Common myeloid progenitor, CD34-positive (primary cell): ENCODE data around the gene PIK3R2.

Experiments
- CTCF ChIA-PET: fragments of 350-600 bp; sonication (Branson Sonifier 250); formaldehyde crosslinking; loops from one replicate; lab custom pipeline; 2021; ENCODE audit warnings: antibody characterized with exemption; lab: Charles Lee
- POLR2A ChIA-PET: fragments of 350-600 bp; sonication (Branson Sonifier 250); formaldehyde crosslinking; loops from one replicate; lab custom pipeline; 2021; ENCODE audit warnings: antibody characterized with exemption; lab: Charles Lee
- DNase-seq, 3 donors: peaks; one replicate each; pipeline versions ENCODE4 v3.0.0 to v3.0.0-alpha.2; 2013
- H3K27ac ChIP-seq, 2 experiments: 1 replicate in 1 of 2; 2 replicates in 1 of 2; pipeline ENCODE4 v1.7.0; 2013; ENCODE audit warnings: inconsistent platforms in 2 of 2, low read length in 2 of 2, mild to moderate bottlenecking in 2 of 2, low read depth in 1 of 2, moderate library complexity in 1 of 2; ENCODE audit not compliant: severe bottlenecking in 2 of 2, insufficient read depth in 1 of 2, poor library complexity in 1 of 2
- H3K27me3 ChIP-seq, 5 experiments: replicated peaks in 2 of 5; 1 replicate in 3 of 5; 2 replicates in 2 of 5; pipeline versions ENCODE4 v1.6.1 to v1.7.0; 2013; ENCODE audit warnings: low read length in 4 of 5, mild to moderate bottlenecking in 2 of 5, moderate library complexity in 2 of 5, inconsistent platforms in 1 of 5; ENCODE audit not compliant: insufficient read depth in 5 of 5, control insufficient read depth in 4 of 5
- H3K36me3 ChIP-seq, 4 experiments: 1 replicate in 2 of 4; 2 replicates in 2 of 4; pipeline versions ENCODE4 v1.6.1 to v1.7.0; 2013; ENCODE audit warnings: low read length in 3 of 4, control low read depth in 1 of 4, mild to moderate bottlenecking in 1 of 4; ENCODE audit not compliant: control insufficient read depth in 4 of 4, insufficient read depth in 4 of 4
- H3K4me1 ChIP-seq, 4 experiments: 1 replicate in 3 of 4; 2 replicates in 1 of 4; pipeline versions ENCODE4 v1.6.1 to v1.7.1; 2013; ENCODE audit warnings: low read length in 3 of 4, mild to moderate bottlenecking in 3 of 4, control low read depth in 1 of 4, inconsistent platforms in 1 of 4, moderate library complexity in 1 of 4; ENCODE audit not compliant: control insufficient read depth in 4 of 4, insufficient read depth in 4 of 4; ENCODE audit errors: control extremely low read depth in 1 of 4
- H3K4me3 ChIP-seq, 7 experiments: 1 replicate in 4 of 7; 2 replicates in 3 of 7; pipeline versions ENCODE4 v1.5.1 to v1.7.0; 2013; ENCODE audit warnings: mild to moderate bottlenecking in 7 of 7, low read length in 6 of 7, moderate library complexity in 6 of 7, inconsistent platforms in 2 of 7, low read depth in 2 of 7, control low read depth in 1 of 7; ENCODE audit not compliant: insufficient read depth in 4 of 7, control insufficient read depth in 1 of 7; ENCODE audit errors: extremely low read depth in 1 of 7
- H3K9me3 ChIP-seq, 5 experiments: 1 replicate in 4 of 5; 2 replicates in 1 of 5; pipeline versions ENCODE4 v1.6.1 to v1.7.1; 2013; ENCODE audit warnings: low read length in 4 of 5, mild to moderate bottlenecking in 2 of 5, inconsistent platforms in 1 of 5, low read depth in 1 of 5, moderate library complexity in 1 of 5; ENCODE audit not compliant: control insufficient read depth in 4 of 5, insufficient read depth in 2 of 5; ENCODE audit errors: control extremely low read depth in 1 of 5
- WGBS: methylation state at CpG from one replicate; pipeline ENCODE4 v1.1.5; 2013; ENCODE audit not compliant: insufficient coverage; 5-methylcytosine and 5-hydroxymethylcytosine counted together

Gene PIK3R2

DNA sequence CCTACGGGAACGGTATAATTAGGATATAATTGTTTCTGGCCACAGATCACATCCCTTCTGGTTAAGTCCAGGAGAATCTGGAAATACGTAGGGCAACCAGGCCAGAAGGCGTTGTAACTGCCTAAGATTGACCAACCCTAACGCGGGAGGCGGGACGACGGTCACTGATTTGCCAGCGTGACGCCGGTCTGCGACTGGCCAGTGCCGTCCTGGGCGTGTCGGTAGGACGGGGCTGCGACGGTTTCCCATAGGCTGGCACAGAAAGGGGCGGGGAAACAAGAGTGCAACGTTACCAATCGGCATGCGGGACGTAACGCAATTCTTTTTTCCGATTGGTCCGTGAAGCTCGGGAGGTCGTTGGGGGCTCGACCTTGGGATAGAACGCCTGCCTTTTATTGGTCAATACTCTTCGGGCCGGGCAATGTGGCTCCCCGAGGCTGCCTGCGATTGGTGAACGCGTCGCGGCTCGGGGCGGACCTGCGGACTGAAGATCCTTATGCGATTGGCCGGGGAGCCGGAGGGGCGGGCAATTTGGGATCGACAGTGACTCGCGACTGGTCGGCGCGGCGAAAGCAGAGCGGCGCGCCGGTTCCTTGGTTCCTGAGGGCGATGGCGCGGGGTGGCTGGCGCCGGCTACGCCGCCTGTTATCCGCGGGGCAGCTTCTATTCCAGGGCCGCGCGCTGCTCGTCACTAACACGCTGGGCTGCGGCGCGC, 39.9 kb downstream of the PIK3R2 start, which contains the start of gene MPV17L2:
TSS of gene MPV17L2 (plus strand) at position 546 of the 715 bp plus-strand sequence. CDS start at position 610, 64 bp downstream.
- DNase-seq: peak; percentile 100
- peaks cover 9 to 28% (median 23%) of the 10 kb centered on the region in 4 experiments for H3K4me1 ChIP-seq
- ChIA-PET POLR2A (interaction anchor here (0.6 to 2.3 kb wide), 3 partner anchors 40 to 256 kb away, joined by 3 to 6 read pairs (median 3); partner anchors contain the start of genes JUND and PIK3R2), CTCF (interaction anchor here (1.0 to 4.9 kb wide), 14 partner anchors 9 to 65 kb away, joined by 3 to 49 read pairs (median 6); a partner anchor contains a TSS)
- WGBS: 0% methylated on average over 64 of the region's 74 CpGs
- H3K36me3 ChIP-seq: peaks cover 0 to 17% (median 5%) of the 10 kb centered on the region in 4 experiments
- H3K9me3 ChIP-seq: no peaks in the 10 kb centered on the region
- H3K4me3 ChIP-seq: peak within 1 kb of the TSS; percentile 55 to 89 (median 86)
- no peaks in the 10 kb centered on the region for H3K27me3 ChIP-seq
- H3K27ac ChIP-seq: peak within 1 kb of the TSS; percentile 33 to 68

DNA sequence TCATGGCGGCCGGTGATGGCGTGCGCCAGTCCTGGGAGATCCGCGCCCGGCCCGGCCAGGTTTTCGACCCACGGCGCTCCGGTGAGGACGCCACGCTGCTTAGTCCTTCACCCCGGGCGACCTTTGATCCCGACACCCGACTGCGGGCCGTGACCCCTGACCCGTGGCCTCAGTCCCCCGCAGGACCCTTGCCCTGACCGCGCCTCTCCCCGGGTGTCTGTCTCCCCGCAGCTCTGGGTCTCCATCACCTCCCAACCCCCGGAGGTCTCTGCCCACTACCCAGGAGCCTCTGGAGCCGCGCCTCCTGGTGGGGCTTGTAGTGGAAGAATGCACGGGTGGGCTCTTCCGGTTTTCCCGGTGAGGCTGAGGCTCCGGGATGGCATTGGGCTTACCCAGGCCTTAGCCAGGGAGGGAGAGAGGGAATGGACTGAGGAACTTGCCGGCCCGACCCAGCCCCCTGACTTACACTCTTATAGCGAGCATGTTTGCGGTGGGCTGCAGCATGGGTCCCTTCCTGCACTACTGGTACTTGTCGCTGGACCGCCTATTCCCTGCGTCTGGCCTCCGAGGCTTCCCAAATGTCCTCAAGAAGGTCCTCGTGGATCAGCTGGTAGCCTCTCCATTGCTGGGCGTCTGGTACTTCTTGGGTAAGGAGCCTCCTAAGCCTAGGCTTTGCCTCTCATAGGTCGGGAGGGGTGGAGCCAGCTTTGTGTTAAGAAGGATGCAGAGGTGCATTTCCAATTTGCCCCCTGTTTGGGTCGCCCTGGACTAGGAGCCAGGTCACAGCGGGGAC, 40.6 kb downstream of the PIK3R2 start:
- peak in 1 of 3 donors; percentile 23 for DNase-seq
- ChIA-PET POLR2A (interaction anchor here (0.5 to 2.3 kb wide), 5 partner anchors 10 to 299 kb away, joined by 3 to 8 read pairs (median 3); partner anchors contain the start of genes JUND, PIK3R2 and RAB3A), CTCF (interaction anchor here (0.9 to 4.9 kb wide), 7 partner anchors 8 to 195 kb away, joined by 4 to 49 read pairs (median 8); a partner anchor contains a TSS)
- Histone ChIP-seq H3K4me1 (peaks cover 9 to 28% (median 23%) of the 10 kb centered on the region in 4 experiments), H3K4me3 (peak overlapping the region; percentile 55 to 89 (median 86)), H3K27me3 (no peaks in the 10 kb centered on the region), H3K27ac (peak overlapping the region in 1 of 2 experiments; percentile 68), H3K9me3 (no peaks in the 10 kb centered on the region), H3K36me3 (peaks cover 0 to 24% (median 9%) of the 10 kb centered on the region in 4 experiments)
- 7% methylated on average over 32 of the region's 46 CpGs for WGBS

DNA sequence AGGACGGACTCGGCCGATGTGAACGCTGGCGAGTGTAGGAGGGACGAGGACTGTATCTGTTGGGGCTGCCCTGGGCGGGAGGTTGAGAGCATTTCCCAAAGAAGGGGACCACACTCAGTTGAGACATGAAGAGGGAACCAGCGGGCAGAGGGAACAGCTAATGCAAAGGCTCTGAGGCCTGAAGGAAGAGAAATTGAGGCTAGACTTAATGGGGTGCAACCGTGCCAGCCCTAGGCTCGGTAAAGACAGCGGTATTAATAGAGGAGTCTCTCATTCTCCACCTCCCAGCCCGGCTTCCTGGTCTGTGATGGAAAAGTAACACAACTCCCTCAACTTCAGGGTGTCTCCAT, 41.2 kb downstream of the PIK3R2 start:
- H3K9me3 ChIP-seq: no peaks in the 10 kb centered on the region
- peak overlapping the region in 6 of 7 experiments; percentile 65 to 89 (median 86) for H3K4me3 ChIP-seq
- no peaks in the 10 kb centered on the region for H3K27me3 ChIP-seq
- peaks cover 0 to 27% (median 10%) of the 10 kb centered on the region in 4 experiments for H3K36me3 ChIP-seq
- no peak overlapping the region for H3K27ac ChIP-seq
- ChIA-PET CTCF (interaction anchor here (0.9 to 4.9 kb wide), 5 partner anchors 12 to 194 kb away, joined by 4 to 49 read pairs (median 4); a partner anchor contains a TSS), POLR2A (interaction anchor here (0.5 to 2.1 kb wide), 4 partner anchors 10 to 299 kb away, joined by 3 to 8 read pairs (median 3); partner anchors contain the start of gene RAB3A)
- H3K4me1 ChIP-seq: peaks cover 9 to 28% (median 23%) of the 10 kb centered on the region in 4 experiments
- no peak for DNase-seq
- WGBS: 67% methylated on average over 11 of the region's 12 CpGs

DNA sequence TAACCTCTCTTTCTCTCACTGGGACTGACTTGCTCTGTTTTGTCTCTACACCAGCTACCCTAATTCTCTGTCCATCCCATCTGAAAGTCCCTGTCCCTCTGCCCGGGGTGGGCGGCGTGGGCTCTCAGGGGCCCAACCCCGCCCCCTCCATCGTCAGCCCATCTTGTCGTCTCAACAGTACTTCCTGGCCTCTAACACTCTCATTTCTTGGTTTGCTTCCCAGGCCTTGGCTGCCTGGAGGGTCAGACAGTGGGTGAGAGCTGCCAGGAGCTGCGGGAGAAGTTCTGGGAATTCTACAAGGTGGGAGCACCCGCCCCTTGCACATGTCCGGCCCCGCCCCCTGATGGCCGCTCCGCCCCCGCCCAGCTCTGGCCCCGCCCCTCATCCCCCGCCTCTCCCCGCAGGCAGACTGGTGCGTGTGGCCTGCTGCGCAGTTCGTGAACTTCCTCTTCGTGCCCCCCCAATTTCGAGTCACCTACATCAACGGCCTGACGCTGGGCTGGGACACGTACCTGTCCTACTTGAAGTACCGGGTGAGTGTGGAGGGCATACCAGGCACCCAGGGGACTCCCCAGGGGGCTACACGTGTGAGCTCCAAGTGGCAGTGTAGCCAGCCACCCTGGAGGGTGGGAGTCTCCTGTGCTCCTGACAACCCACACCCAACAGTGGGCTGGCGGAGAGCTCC, 41.7 kb downstream of the PIK3R2 start:
- Histone ChIP-seq H3K36me3 (peaks cover 0 to 30% (median 10%) of the 10 kb centered on the region in 4 experiments), H3K4me3 (peak overlapping the region in 6 of 7 experiments; percentile 29 to 89 (median 86)), H3K9me3 (no peaks in the 10 kb centered on the region), H3K27ac (peak overlapping the region in 1 of 2 experiments; percentile 34), H3K4me1 (peaks cover 9 to 28% (median 23%) of the 10 kb centered on the region in 4 experiments), H3K27me3 (no peaks in the 10 kb centered on the region)
- POLR2A ChIA-PET: interaction anchor here (0.5 to 2.1 kb wide), 4 partner anchors 9 to 298 kb away, joined by 3 to 8 read pairs (median 3); partner anchors contain the start of gene RAB3A
- DNase-seq: peak; percentile 63 to 86 (median 83)
- CTCF ChIA-PET: interaction anchor here (0.8 to 4.9 kb wide), 6 partner anchors 9 to 193 kb away, joined by 3 to 49 read pairs (median 4); a partner anchor contains a TSS
- 9% methylated on average over 14 of the region's 27 CpGs for WGBS

DNA sequence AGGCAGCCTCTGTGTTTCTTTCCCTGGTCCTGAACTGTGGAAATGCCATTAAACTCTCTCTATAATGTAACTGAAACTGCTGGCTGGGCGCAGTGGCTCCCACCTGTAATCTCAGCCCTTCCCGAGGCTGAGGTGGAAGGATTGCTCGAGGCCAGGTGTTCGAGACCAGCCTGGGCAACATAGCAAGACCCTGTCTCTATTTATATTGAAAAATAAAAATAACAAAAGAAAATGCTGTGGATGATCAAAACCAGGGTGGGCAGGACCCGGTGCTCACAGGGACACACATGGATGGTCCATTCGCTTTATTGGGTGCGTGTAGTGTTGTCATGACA, 43.5 kb downstream of the PIK3R2 start:
- no peak for DNase-seq
- ChIA-PET POLR2A (no interaction called here), CTCF (interaction anchor here (0.9 to 1.4 kb wide), 3 partner anchors 28 to 56 kb away, joined by 3 to 5 read pairs (median 3); no protein-coding TSS in a partner anchor)
- no peak overlapping the region for H3K27ac ChIP-seq
- no peak overlapping the region for H3K4me3 ChIP-seq
- H3K4me1 ChIP-seq: peaks cover 9 to 28% (median 23%) of the 10 kb centered on the region in 4 experiments
- peaks cover 0 to 37% (median 12%) of the 10 kb centered on the region in 4 experiments for H3K36me3 ChIP-seq
- no CpG with 5 or more reads among the region's 7 CpGs for WGBS
- no peaks in the 10 kb centered on the region for H3K27me3 ChIP-seq
- no peaks in the 10 kb centered on the region for H3K9me3 ChIP-seq

DNA sequence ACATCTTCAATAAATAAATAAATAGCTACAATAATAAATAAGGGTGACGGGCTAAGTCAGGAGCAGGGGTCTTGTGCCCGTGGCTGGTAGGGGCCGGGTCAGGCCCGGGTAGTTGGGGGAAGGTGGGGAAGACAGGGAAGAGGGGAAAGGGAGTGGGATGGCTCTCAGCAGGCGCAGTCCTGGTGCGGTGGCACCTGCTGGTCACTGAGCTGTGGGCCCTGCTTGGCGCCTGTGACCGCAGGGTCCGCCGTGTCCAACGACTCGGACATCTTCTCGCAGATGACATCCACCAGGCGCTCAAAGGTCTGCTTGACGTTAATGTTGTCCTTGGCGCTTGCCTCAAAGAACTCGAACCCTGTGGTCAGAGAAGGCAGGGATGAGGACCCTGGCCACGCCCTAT, 44.3 kb downstream of the PIK3R2 start:
- Histone ChIP-seq H3K4me1 (peaks cover 9 to 21% (median 18%) of the 10 kb centered on the region in 4 experiments), H3K36me3 (peaks cover 0 to 42% (median 12%) of the 10 kb centered on the region in 4 experiments), H3K9me3 (no peaks in the 10 kb centered on the region), H3K27me3 (no peaks in the 10 kb centered on the region), H3K4me3 (no peak overlapping the region), H3K27ac (no peak overlapping the region)
- no peak for DNase-seq
- 93% methylated on average over 17 of the region's 18 CpGs for WGBS
- POLR2A ChIA-PET: no interaction called here
- CTCF ChIA-PET: interaction anchor here (1.0 to 2.1 kb wide), 4 partner anchors 52 to 215 kb away, joined by 3 to 7 read pairs (median 5); no protein-coding TSS in a partner anchor
